Bladder microvascular endothelial cell (primary cell): ENCODE measurements around the gene NTMT2. TPM values are rescaled to one million over a fixed set of nuclear protein-coding genes. Genes with fewer than 3 reads are reported as not detected.

Experiments
- total RNA-seq: library from RNA; depleted of rRNA; stranded (reverse); fragments of >200 nt; gene quantifications from 2 replicates; pipeline ENCODE4 v1.2.3, GENCODE V29; 2014

NTMT2 gene
- not detected in 2 replicates for total RNA-seq

DNA sequence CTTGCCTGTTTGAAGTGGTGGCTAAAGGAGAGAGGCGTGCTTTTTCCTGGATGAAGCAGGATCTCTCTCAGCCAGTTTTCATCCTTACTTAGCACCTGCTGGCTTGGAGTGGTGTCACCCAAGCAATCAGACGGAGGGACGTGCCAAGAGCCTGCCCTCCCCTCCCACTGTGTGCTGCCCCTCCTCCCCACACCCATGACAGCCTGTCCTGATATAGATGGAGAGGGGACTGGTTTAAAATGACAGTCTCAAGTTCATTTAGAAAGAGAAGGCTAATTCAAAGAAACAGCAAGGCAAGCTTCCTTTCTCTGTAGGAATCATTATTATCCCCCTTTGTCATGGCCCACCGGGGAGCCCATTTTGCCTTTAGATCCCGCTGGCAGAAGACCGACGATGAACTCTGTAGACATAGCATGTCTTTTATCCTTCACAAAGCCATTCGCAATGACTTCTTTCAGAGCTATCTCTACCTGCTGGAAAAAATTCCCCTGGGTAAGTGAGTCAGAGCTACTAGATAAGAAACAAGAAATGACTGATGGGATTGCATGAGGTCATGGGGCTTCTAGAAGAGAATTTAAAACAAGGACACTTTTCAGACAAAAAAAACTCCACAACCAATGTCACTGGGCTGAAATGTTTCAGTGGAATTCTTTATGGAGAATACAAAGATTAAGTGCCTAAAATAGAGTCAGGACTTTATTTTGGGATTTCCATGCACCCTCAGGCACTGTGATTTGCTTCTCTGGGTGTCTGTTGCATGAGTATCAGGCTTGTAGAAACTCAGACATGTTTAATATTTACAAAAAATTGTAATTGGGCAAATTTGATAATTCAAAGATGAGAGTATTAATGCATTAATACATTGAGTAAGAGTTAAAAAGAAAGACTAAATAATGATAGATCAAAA is at the start of gene NTMT2:
Gene NTMT2 (plus strand): TSS at position 190 of the 907 bp plus-strand sequence. CDS start 149 bp downstream, at position 339.

Other genes starting within 250 kb of the NTMT2 start
- 12.1 and 26.4 TPM in 2 replicates for gene KIFAP3, start 71.3 kb upstream of the NTMT2 start, total RNA-seq